Measurements from ENCODE around the gene IGHMBP2.
A peak's percentile ranks its signal among the peaks of the same experiment; 100 is the strongest.
"Not testable (repeated sequence)": the region's sequence is repeated elsewhere in the genome, so short reads cannot be mapped to it uniquely, and the experiment has no call there.

Gene IGHMBP2

GRCh38 chr11:68903288-68904247 lies at the start of gene IGHMBP2, which contains the start of gene MRPL21:
Gene IGHMBP2 (plus strand): TSS chr11:68903891. CDS start chr11:68903953, 62 bp downstream.
Gene MRPL21 (minus strand): TSS chr11:68903832. CDS start chr11:68903810, 22 bp downstream.
- Histone ChIP-seq H3K79me2 (peaks cover 18% of the 10 kb centered on the region), H3K4me3 (ENCODE audit: low read depth, low read length) (peak within 1 kb of the TSS; percentile 94), H3K4me1 (peaks cover 5% of the 10 kb centered on the region), H3K9ac (peak within 1 kb of the TSS; percentile 67), H3K36me3 (ENCODE audit: control insufficient read depth, insufficient read depth, low read length) (no peaks in the 10 kb centered on the region), H3K9me3 (ENCODE audit: control insufficient read depth, low read length) (no peaks in the 10 kb centered on the region), H2AFZ (peak within 1 kb of the TSS; percentile 91), H3K27ac (peak within 1 kb of the TSS; percentile 71), H3K4me2 (ENCODE audit: low read length) (peak within 1 kb of the TSS; percentile 72), H3K27me3 (ENCODE audit: control insufficient read depth, insufficient read depth, low read length) (no peaks in the 10 kb centered on the region)
- TF ChIP-seq CTCF (IDR thresholded peaks at IDR 0.05), result no peak

- Histone ChIP-seq H3K9ac (no peak overlapping the region), H3K36me3 (ENCODE audit: control insufficient read depth, insufficient read depth, low read length) (no peaks in the 10 kb centered on the region), H3K27ac (no peak overlapping the region), H3K4me2 (ENCODE audit: low read length) (no peak overlapping the region), H3K9me3 (ENCODE audit: control insufficient read depth, low read length) (no peaks in the 10 kb centered on the region), H2AFZ (peak overlapping the region; percentile 74), H3K27me3 (ENCODE audit: control insufficient read depth, insufficient read depth, low read length) (no peaks in the 10 kb centered on the region), H3K4me3 (ENCODE audit: low read depth, low read length) (no peak overlapping the region), H3K79me2 (no peaks in the 10 kb centered on the region), H3K4me1 (no peaks in the 10 kb centered on the region)
- no peak for TF ChIP-seq CTCF (IDR thresholded peaks at IDR 0.05)
Observed at GRCh38 chr11:68854273-68854958, 49.3 kb upstream of the IGHMBP2 start.

GRCh38 chr11:68855205-68855981 lies 48.3 kb upstream of the IGHMBP2 start:
- no peak for TF ChIP-seq CTCF (IDR thresholded peaks at IDR 0.05)
- Histone ChIP-seq H3K9me3 (ENCODE audit: control insufficient read depth, low read length) (no peaks in the 10 kb centered on the region), H3K4me3 (ENCODE audit: low read depth, low read length) (no peak overlapping the region), H3K4me1 (no peaks in the 10 kb centered on the region), H3K27me3 (ENCODE audit: control insufficient read depth, insufficient read depth, low read length) (no peaks in the 10 kb centered on the region), H3K4me2 (ENCODE audit: low read length) (peak overlapping the region; percentile 59), H3K9ac (no peak overlapping the region), H3K79me2 (no peaks in the 10 kb centered on the region), H3K27ac (no peak overlapping the region), H3K36me3 (ENCODE audit: control insufficient read depth, insufficient read depth, low read length) (no peaks in the 10 kb centered on the region), H2AFZ (peak overlapping the region; percentile 74)

GRCh38 chr11:68856425-68857030 lies 47.2 kb upstream of the IGHMBP2 start:
- H3K79me2 ChIP-seq; H3K9ac ChIP-seq; H3K4me1 ChIP-seq; H3K27me3 ChIP-seq (ENCODE audit: control insufficient read depth, insufficient read depth, low read length); H3K4me3 ChIP-seq (ENCODE audit: low read depth, low read length); H3K9me3 ChIP-seq (ENCODE audit: control insufficient read depth, low read length); H3K4me2 ChIP-seq (ENCODE audit: low read length); H3K36me3 ChIP-seq (ENCODE audit: control insufficient read depth, insufficient read depth, low read length); H3K27ac ChIP-seq; H2AFZ ChIP-seq: not testable (repeated sequence)

Data from parathyroid adenoma (tissue), 2 donors.